AG04449 (cell line): ENCODE measurements around the gene VSTM5.

ENCODE experiments used
- CTCF ChIA-PET: fragments of 350-600 bp; formaldehyde crosslinking; extraction: SDS; loops from one replicate; lab custom pipeline; 2021; ENCODE audit warnings: antibody characterized with exemption; lab: Yijun Ruan, JAX
- POLR2A ChIA-PET: fragments of 400-600, 350-600 bp; formaldehyde crosslinking; extraction: SDS; loops from one replicate; lab custom pipeline; 2020; ENCODE audit warnings: antibody characterized with exemption, inconsistent platforms; lab: Yijun Ruan, JAX
- DNase-seq: peaks from one replicate; pipeline ENCODE4 v3.0.0-alpha.2; 2010; ENCODE audit warnings: low read depth, low spot score
- H3K4me3 ChIP-seq: 2 replicates; pipeline ENCODE4 v1.5.1; 2011; ENCODE audit warnings: low read depth, mild to moderate bottlenecking, control low read depth, low read length
- TF ChIP-seq, protein P1 (sequence below): IDR thresholded peaks from one replicate; pipeline ENCODE4 v1.5.1; 2011; ENCODE audit warnings: mild to moderate bottlenecking, moderate library complexity, low read length, control low read depth, inconsistent platforms; ENCODE audit not compliant: insufficient read depth; ENCODE audit errors: missing control alignments

VSTM5 gene

DNA sequence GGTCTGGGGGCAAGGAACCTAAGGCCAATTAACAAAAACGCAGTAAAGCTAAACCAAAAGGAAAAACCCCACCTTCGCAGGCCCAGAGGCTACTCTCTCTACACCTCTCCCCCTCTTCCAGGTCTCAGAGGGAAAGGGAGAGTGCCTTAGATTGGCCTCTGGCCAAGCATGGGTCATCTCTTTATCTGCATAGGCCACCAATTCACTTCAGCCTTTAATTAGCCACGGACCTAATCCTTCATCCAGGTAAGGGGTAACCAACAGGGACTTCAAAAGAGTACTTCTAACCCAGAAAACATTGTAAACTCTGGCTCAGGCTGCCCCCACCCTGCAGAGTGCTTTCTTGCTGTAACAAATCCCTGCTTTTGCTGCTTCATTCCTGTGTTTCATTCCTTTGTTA, 9.4 kb downstream of the VSTM5 start:
- no peak overlapping the region for H3K4me3 ChIP-seq
- ChIA-PET POLR2A (no interaction called here), CTCF (no interaction called here)
- DNase-seq = no peak
- TF ChIP-seq, protein P1, sequence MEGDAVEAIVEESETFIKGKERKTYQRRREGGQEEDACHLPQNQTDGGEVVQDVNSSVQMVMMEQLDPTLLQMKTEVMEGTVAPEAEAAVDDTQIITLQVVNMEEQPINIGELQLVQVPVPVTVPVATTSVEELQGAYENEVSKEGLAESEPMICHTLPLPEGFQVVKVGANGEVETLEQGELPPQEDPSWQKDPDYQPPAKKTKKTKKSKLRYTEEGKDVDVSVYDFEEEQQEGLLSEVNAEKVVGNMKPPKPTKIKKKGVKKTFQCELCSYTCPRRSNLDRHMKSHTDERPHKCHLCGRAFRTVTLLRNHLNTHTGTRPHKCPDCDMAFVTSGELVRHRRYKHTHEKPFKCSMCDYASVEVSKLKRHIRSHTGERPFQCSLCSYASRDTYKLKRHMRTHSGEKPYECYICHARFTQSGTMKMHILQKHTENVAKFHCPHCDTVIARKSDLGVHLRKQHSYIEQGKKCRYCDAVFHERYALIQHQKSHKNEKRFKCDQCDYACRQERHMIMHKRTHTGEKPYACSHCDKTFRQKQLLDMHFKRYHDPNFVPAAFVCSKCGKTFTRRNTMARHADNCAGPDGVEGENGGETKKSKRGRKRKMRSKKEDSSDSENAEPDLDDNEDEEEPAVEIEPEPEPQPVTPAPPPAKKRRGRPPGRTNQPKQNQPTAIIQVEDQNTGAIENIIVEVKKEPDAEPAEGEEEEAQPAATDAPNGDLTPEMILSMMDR = no peak

- CTCF ChIA-PET = no interaction called here
- POLR2A ChIA-PET = no interaction called here
- no peak overlapping the region for H3K4me3 ChIP-seq
- TF ChIP-seq, protein P1 = no peak
- DNase-seq = no peak
Measured at GRCh38 chr11:93840180-93840579, 10.2 kb downstream of the VSTM5 start.

DNA sequence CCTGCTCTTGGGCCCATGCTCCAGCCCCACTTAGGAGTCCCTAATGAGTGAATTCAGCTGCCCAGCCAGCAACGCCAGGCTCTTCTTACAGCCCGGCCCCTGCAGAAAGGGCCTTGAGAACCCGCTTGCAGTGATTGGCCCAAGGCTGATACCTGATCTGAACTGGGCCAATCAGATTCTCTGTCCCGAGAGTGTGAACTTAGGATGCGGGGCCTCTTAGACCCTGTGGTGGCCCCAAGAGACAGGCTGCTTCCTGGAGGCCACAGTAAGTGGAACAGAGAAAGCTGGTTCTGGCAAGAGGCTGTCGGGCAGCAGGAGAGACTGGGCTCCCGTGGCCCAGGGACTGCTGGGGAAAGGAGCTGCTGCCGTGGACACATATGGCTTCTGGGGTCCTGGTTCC, 11.5 kb downstream of the VSTM5 start:
- CTCF ChIA-PET = no interaction called here
- POLR2A ChIA-PET = no interaction called here
- TF ChIP-seq, protein P1 = no peak

DNA sequence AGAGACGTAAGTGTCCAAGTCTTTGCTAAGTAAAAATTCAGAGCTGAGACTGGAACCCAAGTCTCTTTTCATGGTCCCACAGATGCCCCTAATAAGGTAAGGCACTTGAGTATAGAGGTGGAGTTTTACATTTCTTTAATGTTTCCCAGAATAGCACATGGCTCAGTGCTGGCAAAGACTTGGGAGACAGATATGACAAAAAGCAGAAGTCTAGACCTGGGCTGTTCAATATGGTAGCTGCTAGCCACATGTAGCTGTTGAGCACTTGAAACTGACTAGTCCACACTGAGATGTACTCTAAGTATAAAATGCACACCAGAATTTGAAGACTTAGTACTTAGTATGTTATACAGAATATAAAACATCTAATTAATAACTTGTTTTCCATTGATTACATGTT, 17.6 kb downstream of the VSTM5 start:
- no peak overlapping the region for H3K4me3 ChIP-seq
- POLR2A ChIA-PET = no interaction called here
- TF ChIP-seq, protein P1 = no peak
- CTCF ChIA-PET = no interaction called here
- DNase-seq = no peak

More for the DNA sequence above, 11.5 kb downstream of the VSTM5 start:
- no peak for DNase-seq
- no peak overlapping the region for H3K4me3 ChIP-seq

DNA sequence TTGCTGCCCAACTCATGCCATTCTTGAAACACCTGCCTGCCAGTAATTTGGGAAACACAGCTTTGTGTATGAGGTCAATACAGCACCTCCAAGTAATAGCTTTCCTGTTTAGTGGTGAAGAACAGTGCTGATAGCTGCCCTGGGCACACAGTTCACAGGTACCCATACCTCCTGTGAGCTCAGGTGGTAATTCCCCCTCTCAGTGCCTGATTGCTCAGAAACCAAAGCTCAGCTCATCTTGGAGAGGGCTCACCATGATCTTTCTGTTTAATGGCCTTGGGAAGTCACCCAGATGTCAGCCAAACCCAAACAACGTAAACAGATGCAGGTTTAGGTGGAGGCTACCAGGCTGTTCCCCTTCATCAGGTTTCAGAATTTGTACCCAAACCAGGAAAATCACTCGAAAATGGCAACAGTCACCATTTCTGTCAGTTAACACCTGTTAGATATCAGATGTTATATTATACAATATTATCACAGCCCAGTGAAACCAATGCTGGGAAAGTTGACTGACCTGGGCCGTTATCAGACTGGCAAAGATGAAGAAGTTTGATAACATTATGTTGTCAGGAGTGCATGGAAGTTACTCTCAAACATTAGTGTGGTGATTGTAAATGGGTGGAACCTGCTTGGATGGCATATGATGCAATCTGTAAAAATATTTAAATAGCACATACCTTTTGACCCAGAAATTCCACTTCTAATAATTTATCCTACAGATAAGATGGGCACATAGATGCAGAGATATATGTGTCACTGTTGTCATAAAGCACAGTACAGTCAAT, 18.9 kb downstream of the VSTM5 start:
- CTCF ChIA-PET = interaction anchor here (0.9 to 2.0 kb wide), 2 partner anchors 13 to 674 kb away, joined by 3 to 5 read pairs; no protein-coding TSS in a partner anchor
- DNase-seq = no peak
- TF ChIP-seq, protein P1 = no peak
- POLR2A ChIA-PET = no interaction called here
- H3K4me3 ChIP-seq = no peak overlapping the region

DNA sequence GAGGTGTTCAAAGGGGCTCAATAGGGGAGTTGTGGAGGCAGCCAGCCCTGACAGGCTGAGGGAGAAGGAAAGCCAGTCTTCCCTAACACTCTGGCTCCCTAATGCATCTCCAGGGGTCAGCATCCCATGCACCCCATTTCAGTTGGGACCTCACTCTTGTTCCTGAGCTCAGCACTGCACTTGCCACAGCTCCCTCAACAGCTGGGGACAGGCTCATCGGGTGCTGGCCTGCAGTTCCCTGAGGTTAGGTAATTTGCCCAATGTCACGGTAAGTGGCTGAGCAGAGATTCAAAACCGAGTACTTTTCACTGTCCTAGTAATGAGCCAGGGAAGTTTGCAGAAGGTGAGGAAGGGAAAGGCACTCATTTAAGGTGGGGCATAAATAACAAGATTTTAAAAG, 20.8 kb downstream of the VSTM5 start:
- TF ChIP-seq, protein P1 = no peak
- CTCF ChIA-PET = interaction anchor here (1.2 to 2.0 kb wide), 3 partner anchors 10 to 676 kb away, joined by 3 to 5 read pairs (median 3); no protein-coding TSS in a partner anchor
- no peak for DNase-seq
- POLR2A ChIA-PET = interaction anchor here (1.0 kb wide), 1 partner anchor 11 kb away, joined by 4 read pairs; no protein-coding TSS in a partner anchor
- H3K4me3 ChIP-seq = no peak overlapping the region
